Fibroblast of lung (primary cell): Measurements from ENCODE around the gene OR51V1. TPM values are rescaled to one million over a fixed set of nuclear protein-coding genes. Genes with fewer than 3 reads are reported as not detected.

Experiments used
- DNase-seq, 2 donors: peaks; one replicate each; pipeline versions ENCODE4 v3.0.0 to v3.0.0-alpha.2; 2010; ENCODE audit warnings: low read depth in 2 of 2
- H2AFZ ChIP-seq: 2 replicates; pipeline ENCODE4 v1.5.1; 2012; ENCODE audit warnings: low read length, control low read depth, inconsistent platforms
- H3K27ac ChIP-seq: 2 replicates; pipeline ENCODE4 v1.5.1; 2011; ENCODE audit warnings: low read length, control low read depth; ENCODE audit not compliant: insufficient read depth
- H3K27me3 ChIP-seq: 2 replicates; pipeline ENCODE4 v1.5.1; 2011; ENCODE audit warnings: mild to moderate bottlenecking, low read length; ENCODE audit not compliant: control insufficient read depth, insufficient read depth
- H3K36me3 ChIP-seq: 2 replicates; pipeline ENCODE4 v1.5.1; 2011; ENCODE audit warnings: low read length; ENCODE audit not compliant: control insufficient read depth, insufficient read depth
- H3K4me1 ChIP-seq: 2 replicates; pipeline ENCODE4 v1.5.1; 2011; ENCODE audit warnings: low read length; ENCODE audit not compliant: control insufficient read depth, insufficient read depth; ENCODE audit errors: extremely low read depth
- H3K4me2 ChIP-seq: 2 replicates; pipeline ENCODE4 v1.5.1; 2011; ENCODE audit warnings: low read length, control low read depth; ENCODE audit not compliant: insufficient read depth; ENCODE audit errors: extremely low read depth
- H3K4me3 ChIP-seq, 4 experiments: fragments of 200-600 bp in 1 of 4; sonication (generic) in 1 of 4; replicated peaks in 1 of 4; 2 replicates each; pipeline ENCODE4 v1.5.1; 2011 to 2016; ENCODE audit warnings: low read length in 4 of 4, low read depth in 3 of 4, mild to moderate bottlenecking in 3 of 4, control low read depth in 2 of 4, inconsistent platforms in 1 of 4, mixed read lengths in 1 of 4; ENCODE audit not compliant: insufficient read depth in 1 of 4; ENCODE audit errors: control extremely low read depth in 1 of 4
- H3K79me2 ChIP-seq: 2 replicates; pipeline ENCODE4 v1.5.1; 2012; ENCODE audit warnings: mild to moderate bottlenecking, low read length, inconsistent platforms; ENCODE audit not compliant: control insufficient read depth, insufficient read depth
- H3K9ac ChIP-seq: 2 replicates; pipeline ENCODE4 v1.5.1; 2011; ENCODE audit warnings: mild to moderate bottlenecking, low read length, control low read depth; ENCODE audit not compliant: insufficient read depth
- H3K9me3 ChIP-seq: 2 replicates; pipeline ENCODE4 v1.5.1; 2012; ENCODE audit warnings: low read depth, low read length; ENCODE audit not compliant: control insufficient read depth, insufficient read depth
- H4K20me1 ChIP-seq: 2 replicates; pipeline ENCODE4 v1.5.1; 2011; ENCODE audit warnings: low read length; ENCODE audit not compliant: control insufficient read depth, insufficient read depth; ENCODE audit errors: extremely low read depth
- CTCF ChIP-seq, 2 donors: IDR thresholded peaks in 1 of 2; conservative IDR thresholded peaks in 1 of 2; 1 replicate in 1 of 2; 2 replicates in 1 of 2; pipeline ENCODE4 v1.5.1; 2011 to 2012; ENCODE audit warnings: low read length in 2 of 2, control low read depth in 1 of 2, inconsistent platforms in 1 of 2, low read depth in 1 of 2, mild to moderate bottlenecking in 1 of 2
- EZH2 ChIP-seq: IDR thresholded peaks from 2 replicates; pipeline ENCODE4 v1.5.1; 2012; ENCODE audit warnings: low read length, control low read depth, mild to moderate bottlenecking; ENCODE audit errors: missing control alignments
- polyA plus RNA-seq, 2 donors: library from polyadenylated mRNA; depleted of rRNA in 1 of 2; stranded (reverse) in 1 of 2; unstranded in 1 of 2; fragments of >200 nt; gene quantifications; 2 replicates each; pipeline ENCODE4 v1.2.1, GENCODE V29; 2011 to 2012; ENCODE audit warnings: missing spikeins in 1 of 2
- total RNA-seq: library from RNA; depleted of rRNA; stranded (reverse); fragments of >200 nt; gene quantifications from 2 replicates; pipeline ENCODE4 v1.2.1, GENCODE V29; 2014

Gene OR51V1
- total and polyA plus RNA-seq, 2 donors (not counting 1 experiment from before 2014, with no cell fraction given), result not detected

- no peak for TF ChIP-seq EZH2
- TF ChIP-seq CTCF (conservative IDR thresholded peaks at IDR 0.05 in 1 of 2, IDR thresholded peaks at IDR 0.05 in 1 of 2; ENCODE audit: low read depth in 1 of 2, low read length in 2 of 2), result no peak
- Histone ChIP-seq H3K4me1 (peaks cover 9% of the 10 kb centered on the region), H3K27me3 (no peaks in the 10 kb centered on the region), H3K79me2 (no peaks in the 10 kb centered on the region), H3K4me2 (peak within 1 kb of the TSS; percentile 68), H2AFZ (peak within 1 kb of the TSS; percentile 83), H3K4me3 (peak within 1 kb of the TSS in 1 of 4 experiments; percentile 3), H3K9ac (no peak within 1 kb of the TSS), H4K20me1 (no peaks in the 10 kb centered on the region), H3K27ac (no peak within 1 kb of the TSS), H3K36me3 (no peaks in the 10 kb centered on the region), H3K9me3 (no peaks in the 10 kb centered on the region)
- peak; percentile 15 to 55 for DNase-seq
These were observed 33.9 kb upstream of the OR51V1 start, which contains the start of gene HBD for GRCh38 chr11:5234381-5234834. Gene HBD, minus strand, starts transcription at chr11:5234483. Its CDS starts 50 bp downstream, at chr11:5234433.

- H3K4me1 ChIP-seq, result peaks cover 7% of the 10 kb centered on the region
These were observed 32.8 kb upstream of the OR51V1 start for GRCh38 chr11:5233307-5233706.

GRCh38 chr11:5232821-5233220 is 32.3 kb upstream of the OR51V1 start:
- Histone ChIP-seq H4K20me1 (no peaks in the 10 kb centered on the region), H3K36me3 (no peaks in the 10 kb centered on the region), H3K4me2 (no peak overlapping the region), H3K4me1 (peaks cover 7% of the 10 kb centered on the region), H3K27me3 (no peaks in the 10 kb centered on the region), H3K9ac (no peak overlapping the region), H3K79me2 (no peaks in the 10 kb centered on the region), H3K4me3 (no peak overlapping the region), H3K9me3 (no peaks in the 10 kb centered on the region), H3K27ac (no peak overlapping the region), H2AFZ (no peak overlapping the region)
- no peak for DNase-seq
- TF ChIP-seq CTCF (conservative IDR thresholded peaks at IDR 0.05 in 1 of 2, IDR thresholded peaks at IDR 0.05 in 1 of 2; ENCODE audit: low read depth in 1 of 2, low read length in 2 of 2), result no peak
- TF ChIP-seq EZH2, result no peak

More at GRCh38 chr11:5233307-5233706, 32.8 kb upstream of the OR51V1 start:
- DNase-seq, result no peak
- H3K27ac ChIP-seq, result no peak overlapping the region
- H4K20me1 ChIP-seq, result no peaks in the 10 kb centered on the region
- no peaks in the 10 kb centered on the region for H3K9me3 ChIP-seq
- TF ChIP-seq CTCF (conservative IDR thresholded peaks at IDR 0.05 in 1 of 2, IDR thresholded peaks at IDR 0.05 in 1 of 2; ENCODE audit: low read depth in 1 of 2, low read length in 2 of 2) (no peak), EZH2 (no peak)
- H2AFZ ChIP-seq, result no peak overlapping the region
- no peaks in the 10 kb centered on the region for H3K27me3 ChIP-seq
- H3K36me3 ChIP-seq, result no peaks in the 10 kb centered on the region
- no peaks in the 10 kb centered on the region for H3K79me2 ChIP-seq
- H3K9ac ChIP-seq, result no peak overlapping the region
- no peak overlapping the region for H3K4me3 ChIP-seq
- H3K4me2 ChIP-seq, result no peak overlapping the region
